HepG2 (cell line): ENCODE data around the gene BST1. TPM values are rescaled to one million over a fixed set of nuclear protein-coding genes. Genes with fewer than 3 reads are reported as not detected.

Experiments
- AGO1 ChIP-seq: fragments of 200-400 bp; formaldehyde crosslinking; IDR thresholded peaks from 2 replicates; pipeline ENCODE4 v1.6.1; 2017; ENCODE audit warnings: mild to moderate bottlenecking, low read depth, low read length, moderate library complexity; ENCODE audit not compliant: poor library complexity, severe bottlenecking
- ATF7 ChIP-seq, 2 experiments: fragments of 450-650 bp in 1 of 2; sonication (generic) in 1 of 2; formaldehyde crosslinking in 1 of 2; IDR thresholded peaks; 2 replicates each; pipeline versions ENCODE4 v1.4.0 to v1.6.1; 2016 to 2020; ENCODE audit warnings: antibody characterized with exemption in 1 of 2, mild to moderate bottlenecking in 1 of 2, missing genetic modification reagents in 1 of 2
- CREB3 ChIP-seq: sonication (generic); formaldehyde crosslinking; IDR thresholded peaks from 2 replicates; pipeline ENCODE4 v1.5.0; 2020; ENCODE audit warnings: missing genetic modification reagents
- DNMT3B ChIP-seq: conservative IDR thresholded peaks from 2 replicates; pipeline ENCODE4 v1.6.1; 2016; ENCODE audit warnings: missing biosample characterization, control low read depth
- ETS1 ChIP-seq: sonication (generic); formaldehyde crosslinking; IDR thresholded peaks from 2 replicates; pipeline ENCODE4 v1.4.0; 2020; ENCODE audit warnings: missing genetic modification reagents
- GLMP ChIP-seq: sonication (generic); formaldehyde crosslinking; IDR thresholded peaks from 2 replicates; pipeline ENCODE4 v1.9.0; 2021; ENCODE audit warnings: missing genetic modification reagents, mild to moderate bottlenecking, borderline replicate concordance
- HNF4A ChIP-seq: sonication (generic); formaldehyde crosslinking; IDR thresholded peaks from 2 replicates; pipeline ENCODE4 v1.4.0; 2020; ENCODE audit warnings: missing genetic modification reagents
- JUNB ChIP-seq: sonication (generic); formaldehyde crosslinking; IDR thresholded peaks from 2 replicates; pipeline ENCODE4 v1.8.0; 2022; ENCODE audit warnings: missing genetic modification reagents, mild to moderate bottlenecking, borderline replicate concordance
- KLF16 ChIP-seq, 2 experiments: sonication (generic) in 1 of 2; formaldehyde crosslinking in 1 of 2; IDR thresholded peaks; 2 replicates each; pipeline versions ENCODE4 v1.6.1 to v1.8.0; 2016 to 2023; ENCODE audit warnings: missing genetic modification reagents in 2 of 2, missing compliant biosample characterization in 1 of 2
- MXI1 ChIP-seq: IDR thresholded peaks from 3 replicates; pipeline ENCODE4 v1.6.1; 2012; ENCODE audit warnings: low read depth, low read length, inconsistent platforms, borderline replicate concordance
- SCMH1 ChIP-seq: sonication (generic); formaldehyde crosslinking; IDR thresholded peaks from 2 replicates; pipeline ENCODE4 v1.9.0; 2021; ENCODE audit warnings: missing genetic modification reagents, mild to moderate bottlenecking, borderline replicate concordance
- SP140L ChIP-seq: sonication (generic); formaldehyde crosslinking; IDR thresholded peaks from 2 replicates; pipeline ENCODE4 v1.4.0; 2020; ENCODE audit warnings: missing genetic modification reagents, borderline replicate concordance
- SRF ChIP-seq: IDR thresholded peaks from 2 replicates; pipeline ENCODE4 v1.6.1; 2011; ENCODE audit warnings: mild to moderate bottlenecking, low read depth, low read length, moderate library complexity
- SRY ChIP-seq: sonication (generic); formaldehyde crosslinking; IDR thresholded peaks from 2 replicates; pipeline ENCODE4 v1.8.0; 2022; ENCODE audit warnings: mild to moderate bottlenecking, missing genetic modification reagents
- TBX3 ChIP-seq: fragments of 450-650 bp; IDR thresholded peaks from 2 replicates; pipeline ENCODE4 v1.6.1; 2017; ENCODE audit warnings: antibody characterized with exemption, mild to moderate bottlenecking, inconsistent platforms, borderline replicate concordance
- TP53 ChIP-seq: sonication (generic); formaldehyde crosslinking; conservative IDR thresholded peaks from 2 replicates; pipeline ENCODE4 v1.4.0; 2020; ENCODE audit warnings: missing genetic modification reagents
- ZBTB25 ChIP-seq: IDR thresholded peaks from 2 replicates; pipeline ENCODE4 v1.6.1; 2018; ENCODE audit warnings: missing genetic modification reagents
- ZFP37 ChIP-seq: sonication (generic); formaldehyde crosslinking; IDR thresholded peaks from 2 replicates; pipeline ENCODE4 v1.4.0; 2020; ENCODE audit warnings: missing genetic modification reagents, borderline replicate concordance
- ZFP82 ChIP-seq: sonication (generic); formaldehyde crosslinking; IDR thresholded peaks from 2 replicates; pipeline ENCODE4 v1.5.1; 2020; ENCODE audit warnings: mild to moderate bottlenecking, missing genetic modification reagents, borderline replicate concordance
- ZFP90 ChIP-seq: sonication (generic); formaldehyde crosslinking; IDR thresholded peaks from 2 replicates; pipeline ENCODE4 v1.8.0; 2022; ENCODE audit warnings: missing genetic modification reagents, mild to moderate bottlenecking, inconsistent platforms, borderline replicate concordance
- ZKSCAN5 ChIP-seq: sonication (generic); formaldehyde crosslinking; IDR thresholded peaks from 2 replicates; pipeline ENCODE4 v1.5.1; 2020; ENCODE audit warnings: mild to moderate bottlenecking, missing genetic modification reagents
- ZNF274 ChIP-seq: sonication (generic); formaldehyde crosslinking; IDR thresholded peaks from 2 replicates; pipeline ENCODE4 v1.5.1; 2020; ENCODE audit warnings: mild to moderate bottlenecking, missing genetic modification reagents
- ZNF678 ChIP-seq: sonication (generic); formaldehyde crosslinking; IDR thresholded peaks from 2 replicates; pipeline ENCODE4 v1.4.0; 2020; ENCODE audit warnings: mild to moderate bottlenecking, missing genetic modification reagents
- polyA plus RNA-seq, 8 experiments: library from polyadenylated mRNA; depleted of rRNA in 3 of 8; stranded (reverse) in 7 of 8; unstranded in 1 of 8; fragments of >200 nt; fragmentation: Illumina TruSeq in 4 of 8; extraction: Trizol in 4 of 8; gene quantifications; 2 replicates each; pipeline versions ENCODE4 v1.2.1 to v1.2.3, GENCODE V29; 2011 to 2016; ENCODE audit warnings: low read depth in 4 of 8, missing spikeins in 1 of 8, mixed read lengths in 1 of 8; ENCODE audit not compliant: insufficient read depth in 1 of 8
- total RNA-seq, 5 experiments: library from RNA; depleted of rRNA; stranded (reverse); fragments of >200 nt; fragmentation: Illumina TruSeq; extraction: Trizol; gene quantifications; 2 replicates each; pipeline ENCODE4 v1.2.3, GENCODE V29; 2016; ENCODE audit warnings: low read depth in 1 of 5
- TF ChIP-seq, protein P1 (sequence below): sonication (generic); formaldehyde crosslinking; IDR thresholded peaks from 2 replicates; pipeline ENCODE4 v1.5.0; 2020; ENCODE audit warnings: missing genetic modification reagents, mild to moderate bottlenecking, borderline replicate concordance

The BST1 gene
- total and polyA plus RNA-seq, 2 of the 13 experiments (the other 11 are each of a cell fraction or from before 2014, with no cell fraction given): 0.09 to 0.49 TPM

- TF ChIP-seq CREB3 (CRISPR knock-in tag) (no peak; the same call in 1 of the 2 replicates), GLMP (no peak), TBX3 (no peak), ETS1 (no peak), JUNB (CRISPR knock-in tag) (no peak), ZKSCAN5 (CRISPR knock-in tag) (no peak), TP53 (CRISPR knock-in tag) (no peak), MXI1 (no peak), ATF7 (IDR thresholded peaks at IDR 0.05) (no peak), ATF7 (CRISPR knock-in tag; IDR thresholded peaks at IDR 0.05) (0 out of 2 replicates have a peak, but pooled peaks have one; percentile 12), ZNF274 (peak; percentile 59; the same call in 1 of the 2 replicates), KLF16 (CRISPR knock-in tag; IDR thresholded peaks at IDR 0.05) (peak; percentile 34 to 59; a peak in 1 of 4 replicates), SP140L (no peak), ZFP82 (peak; percentile 57; the same call in 1 of the 2 replicates), HNF4A (CRISPR knock-in tag) (no peak), ZBTB25 (CRISPR knock-in tag) (no peak; the same call in 1 of the 2 replicates), DNMT3B (CRISPR knock-in tag) (no peak), SRY (CRISPR knock-in tag) (no peak; the same call in 1 of the 2 replicates), ZNF678 (CRISPR knock-in tag) (no peak), ZFP37 (CRISPR knock-in tag) (no peak), SRF (no peak), SCMH1 (CRISPR knock-in tag) (no peak), AGO1 (peak; percentile 49), ZFP90 (no peak)
- TF ChIP-seq, protein P1, sequence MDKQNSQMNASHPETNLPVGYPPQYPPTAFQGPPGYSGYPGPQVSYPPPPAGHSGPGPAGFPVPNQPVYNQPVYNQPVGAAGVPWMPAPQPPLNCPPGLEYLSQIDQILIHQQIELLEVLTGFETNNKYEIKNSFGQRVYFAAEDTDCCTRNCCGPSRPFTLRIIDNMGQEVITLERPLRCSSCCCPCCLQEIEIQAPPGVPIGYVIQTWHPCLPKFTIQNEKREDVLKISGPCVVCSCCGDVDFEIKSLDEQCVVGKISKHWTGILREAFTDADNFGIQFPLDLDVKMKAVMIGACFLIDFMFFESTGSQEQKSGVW (CRISPR knock-in tag): no peak
Measured at GRCh38 chr4:15655223-15656037, 47.4 kb upstream of the BST1 start, which contains the start of gene FBXL5 (continued).
